IPS-18c (cell line): Measurements from ENCODE around the gene DPH7.
"Not testable (repeated sequence)": the region's sequence is repeated elsewhere in the genome, so short reads cannot be mapped to it uniquely, and the experiment has no call there.

Experiments
- H3K4me3 ChIP-seq: 2 replicates; pipeline ENCODE4 v1.7.0; 2013; ENCODE audit warnings: low read depth, mild to moderate bottlenecking, low read length, moderate library complexity; ENCODE audit not compliant: insufficient read depth
- H3K9me3 ChIP-seq: one replicate; pipeline ENCODE4 v1.6.1; 2013; ENCODE audit warnings: mild to moderate bottlenecking, low read length, moderate library complexity; ENCODE audit not compliant: control insufficient read depth, insufficient read depth

DPH7 gene

GRCh38 chr9:137611623-137612609, 33.2 kb upstream of the DPH7 start:
- Histone ChIP-seq H3K9me3 (no peaks in the 10 kb centered on the region), H3K4me3 (no peak overlapping the region)

DNA sequence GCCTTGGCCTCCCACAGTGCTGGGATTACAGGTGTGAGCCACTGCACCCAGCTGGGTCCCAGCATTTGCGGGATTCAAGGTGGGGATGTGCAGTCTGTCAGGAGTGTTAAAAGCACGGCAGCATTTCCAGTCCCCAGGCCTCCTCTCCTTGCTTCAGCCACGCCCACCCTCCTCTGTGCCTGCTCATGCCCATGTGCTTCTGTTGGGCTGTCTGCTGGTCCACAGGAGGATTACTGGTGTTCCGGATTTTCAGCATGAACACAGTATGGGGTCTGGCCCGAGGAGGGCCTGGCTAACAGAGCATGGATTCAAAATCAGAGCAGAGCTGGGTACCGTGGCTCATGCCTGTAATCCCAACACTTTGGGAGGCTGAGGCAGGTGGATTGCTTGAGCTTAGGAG, 32.2 kb upstream of the DPH7 start:
- Histone ChIP-seq H3K4me3 (no peak overlapping the region), H3K9me3 (no peaks in the 10 kb centered on the region)

GRCh38 chr9:137607141-137607857, 28.6 kb upstream of the DPH7 start:
- H3K9me3 ChIP-seq = no peaks in the 10 kb centered on the region
- no peak overlapping the region for H3K4me3 ChIP-seq

DNA sequence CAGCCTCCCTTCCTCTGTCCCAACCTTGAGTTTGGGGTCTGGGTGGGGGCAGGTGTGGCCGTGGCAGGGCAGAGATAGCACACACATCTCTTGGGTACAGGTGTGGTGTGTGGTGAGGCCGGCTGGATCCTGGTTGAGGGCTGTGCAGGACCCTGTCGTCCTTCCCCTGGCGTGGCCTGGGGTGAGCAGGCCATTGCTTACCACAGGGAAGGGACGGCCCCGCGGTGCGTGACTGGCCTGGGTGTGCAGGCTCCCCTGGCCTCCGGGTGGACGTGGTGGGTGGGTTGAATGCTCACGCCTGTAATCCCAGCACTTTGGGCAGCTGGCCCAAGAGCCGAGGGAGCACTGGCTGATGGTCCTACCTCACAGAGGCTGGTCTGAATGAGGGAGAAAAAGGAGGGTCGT, 28.0 kb upstream of the DPH7 start:
- Histone ChIP-seq H3K9me3 (no peaks in the 10 kb centered on the region), H3K4me3 (peak overlapping the region; percentile 84)

GRCh38 chr9:137606005-137606621, 27.4 kb upstream of the DPH7 start:
- Histone ChIP-seq H3K9me3 (no peaks in the 10 kb centered on the region), H3K4me3 (peak overlapping the region; percentile 84)

DNA sequence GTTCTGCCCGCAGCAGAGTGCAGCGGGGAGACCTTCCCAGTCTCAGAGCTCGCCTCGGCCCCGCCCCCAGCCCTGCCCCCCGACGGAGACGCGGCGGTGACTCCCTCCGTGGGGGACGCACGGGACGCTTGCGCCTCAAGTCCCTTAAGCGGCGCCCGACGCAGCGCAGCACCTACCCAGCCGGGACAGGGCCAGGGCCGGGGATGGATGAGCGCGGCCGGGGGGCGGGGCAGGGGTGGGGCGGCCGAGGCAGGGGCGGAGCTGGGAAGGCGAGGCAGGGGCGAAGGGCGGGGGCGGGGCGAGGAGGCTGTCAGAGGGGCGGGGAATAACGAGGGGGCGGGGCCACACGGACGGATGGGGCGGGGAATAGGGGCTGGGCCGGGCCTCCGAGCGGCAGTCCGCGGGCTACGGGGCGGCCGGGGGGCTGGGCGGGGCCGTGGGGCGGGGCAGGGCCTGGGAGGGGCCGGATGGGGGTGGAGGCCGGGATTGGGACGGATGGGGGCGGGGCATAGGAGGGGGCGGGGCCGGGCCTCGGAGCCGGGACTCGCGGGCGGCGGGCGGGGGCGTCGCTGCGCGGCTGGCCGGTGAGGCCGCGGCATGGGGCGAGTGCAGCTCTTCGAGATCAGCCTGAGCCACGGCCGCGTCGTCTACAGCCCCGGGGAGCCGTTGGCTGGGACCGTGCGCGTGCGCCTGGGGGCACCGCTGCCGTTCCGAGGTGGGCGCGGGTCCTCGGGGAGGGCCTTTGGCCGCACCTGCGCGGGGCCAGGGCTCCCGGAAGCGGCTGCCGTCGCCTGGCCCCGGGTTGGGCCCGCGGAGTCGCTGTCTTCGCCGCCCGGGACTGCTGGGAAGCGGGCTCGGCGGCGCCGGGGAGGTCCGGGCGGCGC, 26.6 kb upstream of the DPH7 start, which contains the start of gene ARRDC1:
Gene ARRDC1, plus strand, starts transcription at position 566 of the 884 bp plus-strand sequence. Its CDS starts 32 bp downstream, at position 598.
- Histone ChIP-seq H3K4me3 (peak within 1 kb of the TSS; percentile 84), H3K9me3 (no peaks in the 10 kb centered on the region)

GRCh38 chr9:137604345-137605086, 25.8 kb upstream of the DPH7 start:
- Histone ChIP-seq H3K4me3 (no peak overlapping the region), H3K9me3 (no peaks in the 10 kb centered on the region)

GRCh38 chr9:137603879-137604278, 25.2 kb upstream of the DPH7 start:
- H3K9me3 ChIP-seq = no peaks in the 10 kb centered on the region
- H3K4me3 ChIP-seq = no peak overlapping the region

- H3K9me3 ChIP-seq = no peaks in the 10 kb centered on the region
- H3K4me3 ChIP-seq = no peak overlapping the region
Observed at GRCh38 chr9:137602661-137603060, 23.9 kb upstream of the DPH7 start.

- H3K9me3 ChIP-seq = no peaks in the 10 kb centered on the region
- no peak overlapping the region for H3K4me3 ChIP-seq
Observed at GRCh38 chr9:137598943-137599342, 20.2 kb upstream of the DPH7 start.

DNA sequence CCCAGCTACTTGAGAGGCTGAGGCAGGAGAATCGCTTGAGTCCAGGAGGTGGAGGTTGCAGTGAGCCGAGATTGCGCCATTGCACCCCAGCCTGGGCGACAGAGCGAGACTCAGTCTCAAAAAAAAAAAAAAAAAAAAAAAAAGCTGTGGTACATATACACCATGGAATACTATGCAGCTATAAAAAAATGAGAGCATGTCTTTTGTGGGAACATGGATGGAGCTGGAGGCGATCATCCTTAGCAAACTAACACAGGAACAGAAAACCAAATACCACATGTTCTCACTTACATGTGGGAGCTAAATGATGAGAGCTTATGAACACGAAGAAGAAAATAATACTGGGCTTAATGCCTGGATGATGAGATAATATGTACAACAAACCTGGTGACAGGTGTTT, 17.9 kb upstream of the DPH7 start:
- not testable (repeated sequence) for H3K9me3 ChIP-seq, H3K4me3 ChIP-seq

DNA sequence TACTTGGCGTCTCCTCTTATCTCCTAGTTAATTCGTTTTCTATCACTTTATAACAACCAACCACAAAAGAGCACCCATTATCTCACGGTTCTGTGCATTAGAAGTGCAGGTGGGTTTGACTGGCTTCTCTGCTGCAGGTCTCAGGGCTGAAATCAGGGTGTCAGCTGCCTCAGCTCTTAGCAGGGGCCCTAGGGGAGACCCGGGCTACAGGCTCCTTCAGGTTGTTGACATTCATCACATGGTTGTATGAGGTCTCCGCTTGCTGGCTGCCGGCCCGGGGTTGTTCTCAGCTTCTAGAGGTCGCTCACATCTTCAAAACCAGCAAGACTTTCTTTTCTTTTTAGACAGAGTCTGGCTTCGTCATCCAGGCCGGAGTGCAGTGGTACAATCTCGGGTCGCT, 14.5 kb upstream of the DPH7 start:
- H3K4me3 ChIP-seq = no peak overlapping the region
- H3K9me3 ChIP-seq = no peaks in the 10 kb centered on the region

- no peaks in the 10 kb centered on the region for H3K9me3 ChIP-seq
- no peak overlapping the region for H3K4me3 ChIP-seq
Observed at GRCh38 chr9:137592767-137593166, 14.0 kb upstream of the DPH7 start.

GRCh38 chr9:137590469-137591383, 12.0 kb upstream of the DPH7 start, which contains the start of gene ZMYND19:
ZMYND19 (minus strand) TSS chr9:137590512; CDS start chr9:137590263, 249 bp downstream.
- Histone ChIP-seq H3K9me3 (no peaks in the 10 kb centered on the region), H3K4me3 (peak within 1 kb of the TSS; percentile 90)

- H3K4me3 ChIP-seq = peak overlapping the region; percentile 73
- H3K9me3 ChIP-seq = no peaks in the 10 kb centered on the region
Observed at GRCh38 chr9:137590123-137590468, 11.4 kb upstream of the DPH7 start.
